HUES64 (cell line): ENCODE results near the gene DHDH.

Experiments used
- H3K27ac ChIP-seq: 2 replicates; pipeline ENCODE4 v1.7.0; 2013; ENCODE audit warnings: low read depth, low read length, inconsistent platforms
- H3K27me3 ChIP-seq: 2 replicates; pipeline ENCODE4 v1.6.1; 2013; ENCODE audit warnings: mild to moderate bottlenecking, low read length; ENCODE audit not compliant: insufficient read depth
- H3K36me3 ChIP-seq: 2 replicates; pipeline ENCODE4 v1.6.1; 2013; ENCODE audit warnings: mild to moderate bottlenecking, low read length; ENCODE audit not compliant: insufficient read depth
- H3K4me1 ChIP-seq: 2 replicates; pipeline ENCODE4 v1.6.1; 2013; ENCODE audit warnings: mild to moderate bottlenecking, low read length, moderate library complexity; ENCODE audit not compliant: insufficient read depth
- H3K4me3 ChIP-seq: 2 replicates; pipeline ENCODE4 v1.5.1; 2013; ENCODE audit warnings: mild to moderate bottlenecking, low read length, moderate library complexity
- H3K9ac ChIP-seq: 2 replicates; pipeline ENCODE4 v1.6.1; 2013; ENCODE audit warnings: mild to moderate bottlenecking, low read depth, low read length
- H3K9me3 ChIP-seq: 2 replicates; pipeline ENCODE4 v1.6.1; 2013; ENCODE audit warnings: low read depth, low read length; ENCODE audit not compliant: insufficient read depth
- WGBS: fragments of 150-250, 120-280 bp; methylation state at CpG from one replicate; pipeline ENCODE4 v1.1.7; 2013; ENCODE audit warnings: missing lambda C conversion rate; 5-methylcytosine and 5-hydroxymethylcytosine counted together

The DHDH gene

DNA sequence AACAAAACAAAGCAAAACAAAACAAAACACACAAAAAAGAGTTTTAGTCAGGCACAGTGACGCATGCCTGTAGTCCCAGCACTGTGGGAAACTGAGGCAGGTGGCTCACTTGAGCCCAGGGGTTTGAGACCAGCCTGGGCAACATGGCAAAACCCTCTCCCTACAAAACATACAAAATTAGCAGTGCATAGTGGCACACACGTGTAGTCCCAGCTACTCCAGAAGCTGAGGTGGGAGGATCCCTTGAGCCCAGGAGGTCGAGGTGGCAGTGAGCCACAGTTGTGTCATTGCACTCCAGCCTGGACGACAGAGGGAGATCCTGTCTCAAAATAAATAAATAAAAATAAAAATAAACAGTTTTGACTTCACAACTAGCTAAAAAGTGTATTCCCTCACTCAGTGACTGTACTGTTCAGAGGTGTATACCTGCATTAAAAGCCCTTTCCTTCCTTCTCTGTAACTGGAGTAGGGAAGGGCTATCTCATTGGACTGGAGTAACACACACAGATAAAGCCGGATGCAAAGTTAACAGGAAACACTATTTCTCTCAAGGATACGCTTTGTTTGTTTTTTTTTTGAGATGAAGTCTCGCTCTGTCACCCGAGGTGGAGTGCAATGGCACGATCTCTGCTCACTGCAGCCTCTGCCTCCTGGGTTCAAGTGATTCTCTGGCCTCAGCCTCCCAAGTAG, 17.5 kb downstream of the DHDH start:
- Histone ChIP-seq H3K4me1 (no peaks in the 10 kb centered on the region; the same call in 1 of the 2 replicates), H3K27ac (no peak overlapping the region), H3K9ac (no peak overlapping the region)

DNA sequence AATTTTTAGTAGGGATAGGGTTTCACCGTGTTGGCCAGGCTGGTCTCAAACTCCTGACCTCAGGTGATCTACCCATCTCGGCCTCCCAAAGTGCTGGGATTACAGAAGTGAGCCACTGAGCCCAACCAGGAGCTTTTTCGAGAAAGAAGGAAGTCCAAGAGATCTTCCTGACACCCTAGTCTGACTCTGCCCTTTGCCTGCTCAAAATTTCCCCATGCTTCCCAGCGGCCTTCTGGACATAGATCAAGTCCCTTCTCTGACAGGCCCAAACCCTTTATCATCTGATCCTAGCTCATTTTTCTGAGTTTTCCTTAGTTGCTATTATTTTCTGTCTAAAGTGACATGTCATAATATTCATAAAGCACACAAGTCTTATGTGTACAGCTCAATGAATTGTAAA, 19.6 kb downstream of the DHDH start:
- Histone ChIP-seq H3K9ac (no peak overlapping the region), H3K4me1 (no peaks in the 10 kb centered on the region; the same call in 1 of the 2 replicates), H3K4me3 (no peak overlapping the region), H3K27me3 (no peaks in the 10 kb centered on the region), H3K36me3 (peaks cover 22% of the 10 kb centered on the region), H3K9me3 (no peaks in the 10 kb centered on the region), H3K27ac (no peak overlapping the region)
- WGBS, result 84% methylated on average over 4 of the region's 4 CpGs

More for the DNA sequence above, 17.5 kb downstream of the DHDH start:
- Histone ChIP-seq H3K4me3 (no peak overlapping the region), H3K36me3 (peaks cover 3% of the 10 kb centered on the region), H3K9me3 (peaks cover 10% of the 10 kb centered on the region; the same call in 1 of the 2 replicates), H3K27me3 (no peaks in the 10 kb centered on the region)
- WGBS, result 84% methylated on average over 8 of the region's 9 CpGs

DNA sequence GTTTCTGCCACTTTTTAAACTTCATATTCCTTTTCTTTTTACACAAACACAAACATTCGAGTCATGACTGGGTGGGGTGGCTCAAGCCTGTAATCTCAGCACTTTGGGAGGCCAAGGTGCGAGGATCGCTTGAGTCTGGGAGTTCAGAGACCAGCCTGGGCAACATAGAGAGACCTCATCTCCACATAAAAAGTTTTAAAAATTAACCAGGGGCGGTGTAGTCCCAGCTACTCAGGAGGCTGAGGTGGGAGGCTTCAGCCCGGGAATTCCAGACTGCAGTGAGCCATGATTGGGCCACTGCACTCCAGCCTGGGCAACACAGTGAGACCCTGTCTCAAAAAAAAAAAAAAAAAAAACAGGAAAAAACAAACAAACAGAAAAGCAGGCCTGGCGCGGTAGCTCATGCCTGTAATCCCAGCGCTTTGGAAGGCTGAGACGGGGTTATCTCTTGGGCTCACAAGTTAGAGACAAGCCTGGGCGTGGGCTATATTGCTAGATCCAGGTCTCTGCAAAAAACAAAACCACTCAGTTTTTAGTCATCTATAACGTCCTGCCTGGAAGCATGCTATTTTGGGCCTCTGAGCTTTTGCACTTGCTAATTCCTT, 20.6 kb downstream of the DHDH start:
- Histone ChIP-seq H3K4me1 (no peaks in the 10 kb centered on the region; the same call in 1 of the 2 replicates), H3K4me3 (peak overlapping the region; percentile 99), H3K9ac (peak overlapping the region; percentile 99), H3K27ac (peak overlapping the region; percentile 47; the same call in 1 of the 2 replicates), H3K27me3 (no peaks in the 10 kb centered on the region), H3K9me3 (no peaks in the 10 kb centered on the region), H3K36me3 (peaks cover 29% of the 10 kb centered on the region)
- 75% methylated on average over 11 of the region's 11 CpGs for WGBS

DNA sequence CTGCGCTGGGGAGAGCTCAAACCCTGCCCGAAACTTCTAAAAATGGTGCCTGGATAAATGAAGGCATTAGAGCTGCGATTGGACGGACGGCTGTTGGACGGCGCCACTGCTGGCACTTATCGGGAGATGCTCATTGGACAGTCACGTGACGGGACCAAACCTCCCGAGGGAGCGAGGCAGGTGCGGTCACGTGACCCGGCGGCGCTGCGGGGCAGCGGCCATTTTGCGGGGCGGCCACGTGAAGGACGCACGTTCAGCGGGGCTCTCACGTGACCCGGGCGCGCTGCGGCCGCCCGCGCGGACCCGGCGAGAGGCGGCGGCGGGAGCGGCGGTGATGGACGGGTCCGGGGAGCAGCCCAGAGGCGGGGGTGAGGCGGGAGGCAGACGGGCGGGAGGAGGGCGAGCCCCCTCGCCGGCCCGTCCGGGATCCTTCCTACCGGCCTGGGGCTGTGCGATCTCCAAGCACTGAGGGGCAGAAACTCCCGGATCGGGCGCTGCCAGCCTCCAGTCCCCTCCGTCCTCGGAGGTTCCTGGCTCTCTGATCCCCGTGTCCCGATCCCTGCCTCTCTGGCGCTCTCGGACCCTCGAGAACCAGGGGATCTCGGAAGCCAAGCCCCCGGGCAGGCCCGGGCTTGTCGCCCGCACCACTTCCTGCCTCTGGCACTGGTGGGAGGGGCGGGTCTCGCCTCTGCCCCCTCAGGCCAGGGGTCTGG, 21.3 kb downstream of the DHDH start, which contains the start of gene BAX:
TSS of gene BAX (plus strand) at position 281 of the 713 bp plus-strand sequence. CDS start at position 335, 54 bp downstream.
- Histone ChIP-seq H3K4me3 (peak within 1 kb of the TSS; percentile 99), H3K4me1 (no peaks in the 10 kb centered on the region; the same call in 1 of the 2 replicates), H3K9ac (peak within 1 kb of the TSS; percentile 99), H3K27me3 (no peaks in the 10 kb centered on the region), H3K36me3 (peaks cover 29% of the 10 kb centered on the region), H3K27ac (peak within 1 kb of the TSS; percentile 94), H3K9me3 (no peaks in the 10 kb centered on the region)
- WGBS, result under 1% methylated on average over 71 of the region's 71 CpGs

DNA sequence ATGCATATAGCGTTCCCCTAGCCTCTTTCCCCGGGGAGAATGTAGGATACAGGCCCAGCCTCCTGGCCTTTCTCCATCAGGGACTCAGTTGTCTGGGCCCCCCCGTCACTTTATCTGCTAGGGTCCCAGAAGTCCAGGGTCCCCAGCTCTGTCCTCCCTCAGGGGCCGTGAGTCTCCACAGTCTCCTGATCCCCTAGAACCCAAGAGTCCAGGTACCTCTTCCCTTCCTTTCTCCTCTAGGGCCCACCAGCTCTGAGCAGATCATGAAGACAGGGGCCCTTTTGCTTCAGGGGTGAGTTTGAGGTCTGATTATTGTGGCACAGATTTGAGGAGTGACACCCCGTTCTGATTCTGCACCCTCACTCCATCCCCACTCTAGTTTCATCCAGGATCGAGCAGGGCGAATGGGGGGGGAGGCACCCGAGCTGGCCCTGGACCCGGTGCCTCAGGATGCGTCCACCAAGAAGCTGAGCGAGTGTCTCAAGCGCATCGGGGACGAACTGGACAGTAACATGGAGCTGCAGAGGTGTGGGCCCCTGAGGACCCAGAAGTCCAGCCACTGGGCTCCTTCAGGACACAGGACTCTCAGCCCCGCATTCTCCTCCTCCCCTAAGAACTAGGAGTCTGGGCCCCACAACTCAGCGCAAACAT, 21.9 kb downstream of the DHDH start:
- Histone ChIP-seq H3K9ac (peak overlapping the region; percentile 99), H3K27ac (peak overlapping the region; percentile 94), H3K4me3 (peak overlapping the region; percentile 99), H3K36me3 (peaks cover 34% of the 10 kb centered on the region), H3K4me1 (no peaks in the 10 kb centered on the region; the same call in 1 of the 2 replicates), H3K27me3 (no peaks in the 10 kb centered on the region), H3K9me3 (no peaks in the 10 kb centered on the region)
- WGBS, result 64% methylated on average over 16 of the region's 16 CpGs

DNA sequence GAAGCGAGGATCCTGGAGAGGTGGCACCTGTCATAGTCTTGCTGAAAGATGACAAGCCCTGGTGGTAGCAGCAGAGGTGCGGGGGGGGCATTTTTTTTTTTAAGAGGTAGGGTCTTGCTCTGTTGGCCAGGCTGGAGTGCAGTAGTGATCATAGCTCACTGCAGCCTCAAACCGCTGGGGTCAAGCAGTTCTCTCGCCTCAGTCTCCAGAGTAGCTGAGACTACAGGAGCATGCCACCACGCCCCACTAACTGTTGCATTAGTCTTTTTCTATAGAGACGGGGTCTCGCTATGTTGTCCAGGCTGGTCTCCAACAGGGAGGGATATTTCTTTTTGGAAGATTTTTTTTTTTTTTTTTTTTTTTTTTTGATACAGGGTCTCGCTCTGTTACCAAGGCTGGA, 24.5 kb downstream of the DHDH start:
- 96% methylated on average over 8 of the region's 8 CpGs for WGBS
- H3K9ac ChIP-seq, result no peak overlapping the region
- H3K4me3 ChIP-seq, result no peak overlapping the region
- no peaks in the 10 kb centered on the region for H3K27me3 ChIP-seq
- no peaks in the 10 kb centered on the region for H3K9me3 ChIP-seq
- H3K36me3 ChIP-seq, result peaks cover 43% of the 10 kb centered on the region
- no peaks in the 10 kb centered on the region; the same call in none of the 2 replicates for H3K4me1 ChIP-seq
- no peak overlapping the region for H3K27ac ChIP-seq

DNA sequence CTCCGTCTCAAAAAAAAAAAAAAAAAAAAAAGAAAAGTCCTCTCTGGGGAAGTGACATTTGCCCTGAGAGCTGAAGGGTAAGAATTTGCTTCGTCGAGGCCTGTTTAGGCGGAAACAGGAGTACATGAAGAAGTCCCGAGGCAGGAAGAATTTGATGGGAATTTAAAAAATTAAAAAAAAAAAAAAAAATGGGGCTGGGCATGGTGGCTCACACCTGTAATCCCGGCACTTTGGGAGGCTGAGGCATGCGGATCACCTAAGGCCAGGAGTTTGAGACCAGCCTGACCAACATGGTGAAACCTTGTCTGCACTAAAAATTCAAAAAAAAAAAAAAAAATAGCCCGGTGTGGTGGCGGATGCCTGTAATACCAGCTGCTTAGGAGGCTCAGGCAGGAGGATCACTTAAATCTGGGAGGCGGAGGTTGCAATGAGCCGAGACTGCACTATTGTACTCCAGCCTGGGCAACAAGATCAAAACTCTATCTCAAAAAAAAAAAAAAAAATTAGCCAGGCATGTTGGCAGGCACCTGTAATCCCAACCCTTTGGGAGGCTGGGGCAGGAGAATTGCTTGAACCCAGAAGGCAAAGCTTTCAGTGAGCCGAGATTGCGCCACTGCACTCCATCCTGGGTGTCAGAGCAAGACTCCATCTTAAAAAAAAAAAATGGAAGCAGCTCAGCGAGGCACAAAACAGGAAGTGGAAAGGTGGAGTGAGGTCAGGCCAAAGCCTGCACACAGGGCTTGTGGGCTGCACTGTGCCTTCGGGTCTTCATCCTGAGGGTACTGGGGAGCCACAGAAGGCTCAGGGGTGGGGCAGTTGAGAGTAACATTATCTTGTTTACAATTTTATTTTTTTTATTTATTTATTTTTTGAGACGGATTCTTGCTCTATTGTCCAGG, 26.1 kb downstream of the DHDH start:
- Histone ChIP-seq H3K36me3 (peaks cover 43% of the 10 kb centered on the region), H3K27ac (no peak overlapping the region), H3K4me1 (peaks cover 15% of the 10 kb centered on the region), H3K27me3 (no peaks in the 10 kb centered on the region), H3K4me3 (no peak overlapping the region), H3K9me3 (no peaks in the 10 kb centered on the region), H3K9ac (no peak overlapping the region)
- WGBS, result 89% methylated on average over 16 of the region's 16 CpGs

DNA sequence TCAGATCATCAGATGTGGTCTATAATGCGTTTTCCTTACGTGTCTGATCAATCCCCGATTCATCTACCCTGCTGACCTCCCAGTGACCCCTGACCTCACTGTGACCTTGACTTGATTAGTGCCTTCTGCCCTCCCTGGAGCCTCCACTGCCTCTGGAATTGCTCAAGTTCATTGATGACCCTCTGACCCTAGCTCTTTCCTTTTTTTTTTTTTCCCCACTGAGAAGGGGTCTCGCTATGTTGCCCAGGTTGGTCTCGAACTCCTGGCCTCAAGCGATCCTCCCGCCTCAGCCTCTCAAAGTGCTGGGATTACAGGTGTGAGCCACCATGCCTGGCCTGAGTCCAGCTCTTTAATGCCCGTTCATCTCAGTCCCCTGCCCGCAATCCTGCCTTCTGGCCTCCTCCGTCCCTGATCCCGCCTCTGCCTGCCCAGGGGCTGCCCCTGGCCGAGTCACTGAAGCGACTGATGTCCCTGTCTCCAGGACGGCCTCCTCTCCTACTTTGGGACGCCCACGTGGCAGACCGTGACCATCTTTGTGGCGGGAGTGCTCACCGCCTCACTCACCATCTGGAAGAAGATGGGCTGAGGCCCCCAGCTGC, 27.7 kb downstream of the DHDH start:
- 93% methylated on average over 19 of the region's 19 CpGs for WGBS

DNA sequence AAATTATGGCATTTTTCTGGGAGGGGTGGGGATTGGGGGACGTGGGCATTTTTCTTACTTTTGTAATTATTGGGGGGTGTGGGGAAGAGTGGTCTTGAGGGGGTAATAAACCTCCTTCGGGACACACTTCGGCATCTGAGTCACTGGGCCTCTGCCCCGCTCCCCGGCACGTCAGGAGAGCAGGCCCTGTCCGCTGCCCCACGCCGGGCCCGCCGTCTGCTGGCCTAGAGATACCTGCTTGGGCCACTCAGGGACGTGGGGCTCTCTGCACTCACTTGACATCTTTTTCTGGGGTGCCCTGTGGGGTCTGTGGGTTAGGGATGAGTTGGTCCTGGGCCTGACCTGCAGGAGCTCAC, 28.2 kb downstream of the DHDH start:
- Histone ChIP-seq H3K4me3 (no peak overlapping the region), H3K4me1 (peaks cover 16% of the 10 kb centered on the region), H3K27ac (0 out of 2 replicates have a peak overlapping the region, but pooled peaks have one; percentile 5), H3K9ac (no peak overlapping the region), H3K27me3 (no peaks in the 10 kb centered on the region), H3K9me3 (no peaks in the 10 kb centered on the region), H3K36me3 (peaks cover 42% of the 10 kb centered on the region)
- 78% methylated on average over 12 of the region's 12 CpGs for WGBS

More for the DNA sequence above, 27.7 kb downstream of the DHDH start:
- H3K4me3 ChIP-seq, result no peak overlapping the region
- H3K27me3 ChIP-seq, result no peaks in the 10 kb centered on the region
- no peak overlapping the region for H3K27ac ChIP-seq
- H3K36me3 ChIP-seq, result peaks cover 41% of the 10 kb centered on the region
- H3K4me1 ChIP-seq, result peaks cover 16% of the 10 kb centered on the region
- no peaks in the 10 kb centered on the region for H3K9me3 ChIP-seq
- no peak overlapping the region for H3K9ac ChIP-seq
